Measurements from ENCODE around the gene CEP170. TPM values are rescaled to one million over a fixed set of nuclear protein-coding genes. Genes with fewer than 3 reads are reported as not detected.

CEP170 gene
- polyA plus RNA-seq, 2 of the 4 experiments (the other 2 are of a cell fraction) = 31.0 to 69.6 TPM

GRCh38 chr1:243280571-243281129 is 25.6 kb upstream of the CEP170 start:
- POLR2A ChIA-PET = no interaction called here
- ATAC-seq = no peak

GRCh38 chr1:243275316-243275715 is 20.2 kb upstream of the CEP170 start:
- TF ChIP-seq CHD4 (IDR thresholded peaks at IDR 0.05; ENCODE audit: borderline replicate concordance) (no peak), HOXB13 (CRISPR knock-in tag; IDR thresholded peaks at IDR 0.05; ENCODE audit: low read depth) (no peak), ELK1 (IDR thresholded peaks at IDR 0.05; ENCODE audit: low read depth, low read length) (no peak), EP300 (IDR thresholded peaks at IDR 0.05) (no peak), FOSL2 (IDR thresholded peaks at IDR 0.05) (no peak), FOSL2 (CRISPR knock-in tag; IDR thresholded peaks at IDR 0.05) (no peak), KDM5A (IDR thresholded peaks at IDR 0.05) (no peak), KDM1A (IDR thresholded peaks at IDR 0.05; ENCODE audit: low read depth) (no peak), NR3C1 (IDR thresholded peaks at IDR 0.05) (no peak), NFE2L2 (conservative IDR thresholded peaks at IDR 0.05; ENCODE audit: low read length) (no peak), JUNB (IDR thresholded peaks at IDR 0.05) (no peak), RAD21 (conservative IDR thresholded peaks at IDR 0.05 in 1 of 2, IDR thresholded peaks at IDR 0.05 in 1 of 2) (no peak)
- POLR2A ChIA-PET = no interaction called here
- DNase-seq (ENCODE audit: low read depth in 1 of 2, low spot score in 1 of 2) (no peak), FAIRE-seq (no peak), ATAC-seq (no peak)
- Histone ChIP-seq H3K4me2 (no peak overlapping the region), H3K4me3 (no peak overlapping the region), H3K9me3 (no peaks in the 10 kb centered on the region), H3K27ac (no peak overlapping the region), H3K4me1 (peaks cover 2% of the 10 kb centered on the region; the same call in 2 of the 3 replicates)
- CTCF ChIA-PET = interaction anchor here (0.6 to 1.3 kb wide), 3 partner anchors 10 to 1050 kb away, joined by 3 read pairs; no protein-coding TSS in a partner anchor
- WGBS (ENCODE audit: missing lambda C conversion rate) = 66% methylated on average over 3 of the region's 3 CpGs

More at GRCh38 chr1:243280571-243281129, 25.6 kb upstream of the CEP170 start:
- H3K9me3 ChIP-seq = no peaks in the 10 kb centered on the region
- 39% methylated on average over 3 of the region's 3 CpGs for WGBS (ENCODE audit: missing lambda C conversion rate)
- H3K4me3 ChIP-seq = no peak overlapping the region
- no peak overlapping the region for H3K4me2 ChIP-seq
- H3K4me1 ChIP-seq = peaks cover 4% of the 10 kb centered on the region; the same call in 1 of the 3 replicates
- no peak for DNase-seq (ENCODE audit: low read depth in 1 of 2, low spot score in 1 of 2)
- TF ChIP-seq GATA3 (IDR thresholded peaks at IDR 0.05; ENCODE audit: borderline replicate concordance) = no peak
- TF ChIP-seq TP53 (CRISPR knock-in tag; IDR thresholded peaks at IDR 0.05) = no peak
- CTCF ChIA-PET = interaction anchor here (0.6 kb wide), 1 partner anchor 21 kb away, joined by 3 read pairs; no protein-coding TSS in a partner anchor
- FAIRE-seq = no peak
- H3K27ac ChIP-seq = no peak overlapping the region

GRCh38 chr1:243273945-243274344 is 18.9 kb upstream of the CEP170 start:
- Histone ChIP-seq H3K9me3 (no peaks in the 10 kb centered on the region), H3K4me3 (no peak overlapping the region), H3K27ac (no peak overlapping the region), H3K4me1 (peaks cover 16% of the 10 kb centered on the region), H3K4me2 (no peak overlapping the region)
- DNase-seq (ENCODE audit: low read depth in 1 of 2, low spot score in 1 of 2) (no peak), FAIRE-seq (no peak), ATAC-seq (no peak)
- 88% methylated on average over 2 of the region's 2 CpGs for WGBS (ENCODE audit: missing lambda C conversion rate)
- ChIA-PET POLR2A (no interaction called here), CTCF (no interaction called here)
- TF ChIP-seq CTCF (IDR thresholded peaks at IDR 0.05) (no peak), RCOR1 (IDR thresholded peaks at IDR 0.05; ENCODE audit: low read depth, low read length) (no peak), MAZ (IDR thresholded peaks at IDR 0.05; ENCODE audit: borderline replicate concordance, low read depth, low read length) (no peak), JUN (IDR thresholded peaks at IDR 0.05) (no peak), KDM1A (IDR thresholded peaks at IDR 0.05; ENCODE audit: low read depth) (no peak), ATOH8 (CRISPR knock-in tag; IDR thresholded peaks at IDR 0.05; ENCODE audit: low read depth) (no peak), BHLHE40 (IDR thresholded peaks at IDR 0.05; ENCODE audit: low read depth, low read length) (no peak), HOXB5 (CRISPR knock-in tag; IDR thresholded peaks at IDR 0.05) (no peak), GATA3 (IDR thresholded peaks at IDR 0.05; ENCODE audit: borderline replicate concordance) (no peak), ELK1 (IDR thresholded peaks at IDR 0.05; ENCODE audit: low read depth, low read length) (no peak), TP53 (CRISPR knock-in tag; IDR thresholded peaks at IDR 0.05) (no peak), MAFK (IDR thresholded peaks at IDR 0.05; ENCODE audit: partially characterized antibody) (no peak), TFCP2L1 (CRISPR knock-in tag; IDR thresholded peaks at IDR 0.05) (no peak), KDM5A (IDR thresholded peaks at IDR 0.05) (no peak), ZNF302 (CRISPR knock-in tag; IDR thresholded peaks at IDR 0.05) (no peak), POLR2A (IDR thresholded peaks at IDR 0.05; ENCODE audit: low read length) (no peak), JUNB (IDR thresholded peaks at IDR 0.05) (no peak)
- TF ChIP-seq, protein P1, sequence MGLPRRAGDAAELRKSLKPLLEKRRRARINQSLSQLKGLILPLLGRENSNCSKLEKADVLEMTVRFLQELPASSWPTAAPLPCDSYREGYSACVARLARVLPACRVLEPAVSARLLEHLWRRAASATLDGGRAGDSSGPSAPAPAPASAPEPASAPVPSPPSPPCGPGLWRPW (IDR thresholded peaks at IDR 0.05) = no peak
- TF ChIP-seq, protein P2, sequence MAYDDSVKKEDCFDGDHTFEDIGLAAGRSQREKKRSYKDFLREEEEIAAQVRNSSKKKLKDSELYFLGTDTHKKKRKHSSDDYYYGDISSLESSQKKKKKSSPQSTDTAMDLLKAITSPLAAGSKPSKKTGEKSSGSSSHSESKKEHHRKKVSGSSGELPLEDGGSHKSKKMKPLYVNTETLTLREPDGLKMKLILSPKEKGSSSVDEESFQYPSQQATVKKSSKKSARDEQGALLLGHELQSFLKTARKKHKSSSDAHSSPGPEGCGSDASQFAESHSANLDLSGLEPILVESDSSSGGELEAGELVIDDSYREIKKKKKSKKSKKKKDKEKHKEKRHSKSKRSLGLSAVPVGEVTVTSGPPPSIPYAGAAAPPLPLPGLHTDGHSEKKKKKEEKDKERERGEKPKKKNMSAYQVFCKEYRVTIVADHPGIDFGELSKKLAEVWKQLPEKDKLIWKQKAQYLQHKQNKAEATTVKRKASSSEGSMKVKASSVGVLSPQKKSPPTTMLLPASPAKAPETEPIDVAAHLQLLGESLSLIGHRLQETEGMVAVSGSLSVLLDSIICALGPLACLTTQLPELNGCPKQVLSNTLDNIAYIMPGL (CRISPR knock-in tag; IDR thresholded peaks at IDR 0.05; ENCODE audit: borderline replicate concordance) = no peak
